Activated CD4-positive, alpha-beta T cell treated with anti-CD3 and anti-CD28 coated beads, Interleukin-2, amount 10 ng/mL, durations not matched to agents 24 days and 14 days (primary cell): ENCODE measurements around the gene GMDS. TPM values are rescaled to one million over a fixed set of nuclear protein-coding genes. Genes with fewer than 3 reads are reported as not detected.
A peak's percentile ranks its signal among the peaks of the same experiment; 100 is the strongest.

Source experiments
- DNase-seq: peaks from one replicate; pipeline ENCODE4 v3.0.0; 2022
- H3K27ac Mint-ChIP-seq: one replicate; pipeline ENCODE4 v1.8.0; 2022; ENCODE audit warnings: mild to moderate bottlenecking, mixed read lengths
- H3K27me3 Mint-ChIP-seq: one replicate; pipeline ENCODE4 v1.8.0; 2022; ENCODE audit warnings: mixed read lengths
- H3K36me3 Mint-ChIP-seq: one replicate; pipeline ENCODE4 v1.8.0; 2022; ENCODE audit warnings: low read depth, mild to moderate bottlenecking, mixed read lengths
- H3K4me1 Mint-ChIP-seq: one replicate; pipeline ENCODE4 v1.8.0; 2021; ENCODE audit warnings: mixed read lengths
- H3K4me3 Mint-ChIP-seq: one replicate; pipeline ENCODE4 v1.8.0; 2022; ENCODE audit warnings: mild to moderate bottlenecking, moderate library complexity, mixed read lengths
- H3K9me3 Mint-ChIP-seq: one replicate; pipeline ENCODE4 v1.8.0; 2021; ENCODE audit warnings: mixed read lengths
- intact Hi-C: fragments of 100-400 bp; cut with micrococcal nuclease; formaldehyde crosslinking; loops from one replicate; pipeline ENCODE4 v1.15.1; 2023
- total RNA-seq: library from RNA; stranded (reverse); gene quantifications from 2 replicates; pipeline ENCODE4 v1.2.3, GENCODE V29; 2022

Gene GMDS
- 38.2 and 47.4 TPM in 2 replicates for total RNA-seq

GRCh38 chr6:2245103-2245876 lies at the start of gene GMDS:
Gene GMDS, minus strand, starts transcription at chr6:2245605.
- peak; percentile 96 for DNase-seq
- Mint-ChIP-seq H3K27me3 (no peaks in the 10 kb centered on the region), H3K4me1 (peaks cover 54% of the 10 kb centered on the region), H3K4me3 (peak within 1 kb of the TSS; percentile 93), H3K27ac (peak within 1 kb of the TSS; percentile 95), H3K36me3 (peaks cover 18% of the 10 kb centered on the region), H3K9me3 (no peaks in the 10 kb centered on the region)
- intact Hi-C loops: loop anchor here (5.0 to 10.0 kb wide), 3 partner anchors 300 to 522 kb away; partner anchors contain the start of gene WRNIP1

GRCh38 chr6:2285510-2285909 lies 40.1 kb upstream of the GMDS start:
- no peak for DNase-seq
- Mint-ChIP-seq H3K27ac (no peak overlapping the region), H3K4me1 (no peaks in the 10 kb centered on the region), H3K4me3 (no peak overlapping the region), H3K27me3 (no peaks in the 10 kb centered on the region), H3K36me3 (peaks cover 22% of the 10 kb centered on the region), H3K9me3 (peaks cover 48% of the 10 kb centered on the region)
- intact Hi-C loops: no loop called here

- Mint-ChIP-seq H3K4me1 (no peaks in the 10 kb centered on the region), H3K36me3 (peaks cover 29% of the 10 kb centered on the region), H3K9me3 (peaks cover 20% of the 10 kb centered on the region), H3K4me3 (no peak overlapping the region), H3K27ac (no peak overlapping the region), H3K27me3 (no peaks in the 10 kb centered on the region)
- intact Hi-C loops: no loop called here
- DNase-seq: no peak
Measured at GRCh38 chr6:2275892-2276242, 30.5 kb upstream of the GMDS start.

GRCh38 chr6:2274981-2275891 lies 29.8 kb upstream of the GMDS start:
- Mint-ChIP-seq H3K36me3 (peaks cover 29% of the 10 kb centered on the region), H3K9me3 (peaks cover 15% of the 10 kb centered on the region), H3K27me3 (no peaks in the 10 kb centered on the region), H3K4me3 (no peak overlapping the region), H3K27ac (no peak overlapping the region), H3K4me1 (no peaks in the 10 kb centered on the region)
- no peak for DNase-seq
- intact Hi-C loops: no loop called here

- Mint-ChIP-seq H3K9me3 (no peaks in the 10 kb centered on the region), H3K4me1 (no peaks in the 10 kb centered on the region), H3K27me3 (no peaks in the 10 kb centered on the region), H3K4me3 (no peak overlapping the region), H3K27ac (no peak overlapping the region), H3K36me3 (peaks cover 28% of the 10 kb centered on the region)
- DNase-seq: no peak
- intact Hi-C loops: no loop called here
Measured at GRCh38 chr6:2272696-2273095, 27.3 kb upstream of the GMDS start.

GRCh38 chr6:2270054-2270453 lies 24.6 kb upstream of the GMDS start:
- DNase-seq: no peak
- Mint-ChIP-seq H3K36me3 (peaks cover 30% of the 10 kb centered on the region), H3K9me3 (no peaks in the 10 kb centered on the region), H3K4me1 (no peaks in the 10 kb centered on the region), H3K4me3 (no peak overlapping the region), H3K27me3 (no peaks in the 10 kb centered on the region), H3K27ac (no peak overlapping the region)
- intact Hi-C loops: no loop called here

- no peaks in the 10 kb centered on the region for H3K27me3 Mint-ChIP-seq
- H3K4me1 Mint-ChIP-seq: no peaks in the 10 kb centered on the region
- no peak overlapping the region for H3K4me3 Mint-ChIP-seq
- H3K27ac Mint-ChIP-seq: no peak overlapping the region
- intact Hi-C loops: no loop called here
- H3K9me3 Mint-ChIP-seq: no peaks in the 10 kb centered on the region
- DNase-seq: no peak
- H3K36me3 Mint-ChIP-seq: peaks cover 15% of the 10 kb centered on the region
Measured at GRCh38 chr6:2266841-2267240, 21.4 kb upstream of the GMDS start.

- H3K27ac Mint-ChIP-seq: no peak overlapping the region
- H3K4me3 Mint-ChIP-seq: no peak overlapping the region
- intact Hi-C loops: no loop called here
- peaks cover 17% of the 10 kb centered on the region for H3K36me3 Mint-ChIP-seq
- no peak for DNase-seq
- H3K27me3 Mint-ChIP-seq: no peaks in the 10 kb centered on the region
- no peaks in the 10 kb centered on the region for H3K9me3 Mint-ChIP-seq
- no peaks in the 10 kb centered on the region for H3K4me1 Mint-ChIP-seq
Measured at GRCh38 chr6:2266031-2266795, 20.8 kb upstream of the GMDS start.

GRCh38 chr6:2264932-2265331 lies 19.5 kb upstream of the GMDS start:
- H3K4me1 Mint-ChIP-seq: no peaks in the 10 kb centered on the region
- no peak for DNase-seq
- H3K36me3 Mint-ChIP-seq: peaks cover 12% of the 10 kb centered on the region
- no peak overlapping the region for H3K4me3 Mint-ChIP-seq
- H3K9me3 Mint-ChIP-seq: no peaks in the 10 kb centered on the region
- intact Hi-C loops: no loop called here
- no peak overlapping the region for H3K27ac Mint-ChIP-seq
- no peaks in the 10 kb centered on the region for H3K27me3 Mint-ChIP-seq

- H3K27ac Mint-ChIP-seq: no peak overlapping the region
- DNase-seq: no peak
- H3K4me1 Mint-ChIP-seq: no peaks in the 10 kb centered on the region
- intact Hi-C loops: no loop called here
- H3K27me3 Mint-ChIP-seq: no peaks in the 10 kb centered on the region
- H3K9me3 Mint-ChIP-seq: no peaks in the 10 kb centered on the region
- H3K36me3 Mint-ChIP-seq: peaks cover 12% of the 10 kb centered on the region
- no peak overlapping the region for H3K4me3 Mint-ChIP-seq
Measured at GRCh38 chr6:2263896-2264295, 18.5 kb upstream of the GMDS start.

- DNase-seq: no peak
- H3K27me3 Mint-ChIP-seq: no peaks in the 10 kb centered on the region
- H3K4me3 Mint-ChIP-seq: no peak overlapping the region
- intact Hi-C loops: no loop called here
- no peak overlapping the region for H3K27ac Mint-ChIP-seq
- H3K4me1 Mint-ChIP-seq: no peaks in the 10 kb centered on the region
- peaks cover 27% of the 10 kb centered on the region for H3K36me3 Mint-ChIP-seq
- peaks cover 5% of the 10 kb centered on the region for H3K9me3 Mint-ChIP-seq
Measured at GRCh38 chr6:2259574-2259973, 14.2 kb upstream of the GMDS start.

- no peaks in the 10 kb centered on the region for H3K27me3 Mint-ChIP-seq
- no peaks in the 10 kb centered on the region for H3K4me1 Mint-ChIP-seq
- H3K4me3 Mint-ChIP-seq: no peak overlapping the region
- H3K27ac Mint-ChIP-seq: no peak overlapping the region
- DNase-seq: no peak
- peaks cover 28% of the 10 kb centered on the region for H3K36me3 Mint-ChIP-seq
- peaks cover 8% of the 10 kb centered on the region for H3K9me3 Mint-ChIP-seq
- intact Hi-C loops: no loop called here
Measured at GRCh38 chr6:2259002-2259494, 13.6 kb upstream of the GMDS start.

- intact Hi-C loops: no loop called here
- Mint-ChIP-seq H3K27ac (no peak overlapping the region), H3K36me3 (peaks cover 36% of the 10 kb centered on the region), H3K27me3 (no peaks in the 10 kb centered on the region), H3K4me3 (no peak overlapping the region), H3K4me1 (no peaks in the 10 kb centered on the region), H3K9me3 (peaks cover 13% of the 10 kb centered on the region)
- DNase-seq: no peak
Measured at GRCh38 chr6:2258112-2258511, 12.7 kb upstream of the GMDS start.
